Lung microvascular endothelial cell (primary cell): ENCODE data around the gene IFITM1. TPM values are rescaled to one million over a fixed set of nuclear protein-coding genes. Genes with fewer than 3 reads are reported as not detected.

Source experiments
- DNase-seq, 2 donors: peaks; one replicate each; pipeline versions ENCODE4 v3.0.0 to v3.0.0-alpha.2; 2010; ENCODE audit warnings: low read depth in 2 of 2
- total RNA-seq: library from RNA; depleted of rRNA; stranded (reverse); fragments of >200 nt; gene quantifications from 2 replicates; pipeline ENCODE4 v1.2.1, GENCODE V29; 2014

The IFITM1 gene
- total RNA-seq, 1 donor from 2014 or later: 0.20 TPM

- DNase-seq: no peak
Measured at GRCh38 chr11:293852-294661, 19.8 kb upstream of the IFITM1 start.

- no peak for DNase-seq
Measured at GRCh38 chr11:294780-295179, 19.1 kb upstream of the IFITM1 start.

GRCh38 chr11:295351-296170 is 18.3 kb upstream of the IFITM1 start:
- no peak for DNase-seq

- DNase-seq: no peak
Measured at GRCh38 chr11:296171-297050, 17.4 kb upstream of the IFITM1 start.

- no peak for DNase-seq
Measured at GRCh38 chr11:297051-297585, 16.7 kb upstream of the IFITM1 start.

- DNase-seq: no peak
Measured at GRCh38 chr11:297586-298405, 16.0 kb upstream of the IFITM1 start.

- peak in 1 of 2 donors; percentile 81 for DNase-seq
Measured at GRCh38 chr11:298406-299065, 15.3 kb upstream of the IFITM1 start.

GRCh38 chr11:299081-299891 is 14.6 kb upstream of the IFITM1 start, which contains the start of gene IFITM5:
IFITM5 (minus strand) TSS chr11:299526; CDS start chr11:299490, 36 bp downstream.
- DNase-seq: no peak

GRCh38 chr11:299951-300735 is 13.7 kb upstream of the IFITM1 start:
- DNase-seq: no peak

- DNase-seq: no peak
Measured at GRCh38 chr11:303363-303762, 10.5 kb upstream of the IFITM1 start.

GRCh38 chr11:304061-304506 is 9.8 kb upstream of the IFITM1 start:
- DNase-seq: no peak

- peak; percentile 75 to 80 for DNase-seq
Measured at GRCh38 chr11:304915-305843, 8.7 kb upstream of the IFITM1 start.

GRCh38 chr11:305844-306211 is 8.0 kb upstream of the IFITM1 start:
- no peak for DNase-seq

- no peak for DNase-seq
Measured at GRCh38 chr11:306645-307371, 7.0 kb upstream of the IFITM1 start.

- peak; percentile 71 to 77 for DNase-seq
Measured at GRCh38 chr11:307766-308708, 5.8 kb upstream of the IFITM1 start, which contains the start of gene IFITM2. IFITM2 (plus strand) TSS chr11:307816; CDS start chr11:308193, 377 bp downstream.
